HG03432 (cell line): ENCODE results near the gene GGA2.
A peak's percentile ranks its signal among the peaks of the same experiment; 100 is the strongest.
"Not testable (repeated sequence)": the region's sequence is repeated elsewhere in the genome, so short reads cannot be mapped to it uniquely, and the experiment has no call there.

Experiments used
- ATAC-seq: cut with Tn5 transposase; IDR thresholded peaks from one replicate; pipeline ENCODE4 v1.9.1; 2021; ENCODE audit warnings: mild to moderate bottlenecking, moderate library complexity; ENCODE audit not compliant: unreplicated experiment

GGA2 gene

GRCh38 chr16:23510164-23510914 lies at the start of gene GGA2:
GGA2 (minus strand) TSS chr16:23510494; CDS start chr16:23510411, 83 bp downstream.
- peak; percentile 88 for ATAC-seq

- ATAC-seq, result peak; percentile 11
Observed at GRCh38 chr16:23557779-23558702, 47.7 kb upstream of the GGA2 start.

- peak; percentile 92 for ATAC-seq
Observed at GRCh38 chr16:23556881-23557778, 46.8 kb upstream of the GGA2 start, which contains the start of the genes EARS2 and UBFD1. EARS2 (minus strand) TSS chr16:23557350; CDS start chr16:23557343, 7 bp downstream. UBFD1 (plus strand) TSS chr16:23557727; CDS start chr16:23557743, 16 bp downstream.

DNA sequence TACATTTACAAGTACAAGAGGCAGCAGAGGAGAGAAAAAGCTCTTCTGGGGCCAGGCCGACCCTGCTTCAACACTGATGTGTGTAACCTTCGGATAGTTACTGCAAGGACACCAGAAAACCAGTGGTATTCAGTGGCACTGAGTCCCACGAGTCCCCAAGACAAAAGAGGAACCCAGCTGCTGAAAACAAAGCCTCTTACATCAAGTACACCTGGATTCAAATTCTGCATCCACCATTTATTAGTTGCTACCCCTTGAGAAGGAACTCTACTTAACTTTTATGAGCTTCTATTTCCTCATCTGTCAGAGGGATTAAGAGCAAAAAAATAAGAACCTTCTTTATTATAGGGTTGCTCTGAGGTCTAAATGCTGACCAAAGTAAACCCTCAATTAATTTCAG lies 44.2 kb upstream of the GGA2 start:
- no peak for ATAC-seq

GRCh38 chr16:23552161-23552560 lies 41.9 kb upstream of the GGA2 start:
- ATAC-seq, result no peak

DNA sequence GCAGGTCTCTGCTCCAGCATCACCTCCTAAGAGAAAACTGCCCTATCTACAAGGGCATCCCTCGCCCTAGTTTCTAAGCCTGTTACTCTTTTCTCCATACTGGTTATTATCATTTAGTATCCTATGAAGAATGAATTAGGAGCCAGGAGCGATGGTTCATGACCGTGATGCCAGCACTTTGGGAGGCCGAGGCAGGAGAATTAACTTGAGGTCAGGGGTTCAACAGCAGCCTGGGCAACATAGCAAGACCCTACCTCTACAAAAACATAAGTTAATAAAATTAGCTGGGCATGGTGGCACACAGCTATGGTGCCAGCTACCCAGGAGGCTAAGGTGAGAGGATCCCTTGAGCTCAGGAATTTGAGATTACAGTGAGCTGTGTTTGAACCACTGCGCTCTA lies 39.6 kb upstream of the GGA2 start:
- ATAC-seq, result no peak

- ATAC-seq, result no peak
Observed at GRCh38 chr16:23544436-23544835, 34.1 kb upstream of the GGA2 start.

DNA sequence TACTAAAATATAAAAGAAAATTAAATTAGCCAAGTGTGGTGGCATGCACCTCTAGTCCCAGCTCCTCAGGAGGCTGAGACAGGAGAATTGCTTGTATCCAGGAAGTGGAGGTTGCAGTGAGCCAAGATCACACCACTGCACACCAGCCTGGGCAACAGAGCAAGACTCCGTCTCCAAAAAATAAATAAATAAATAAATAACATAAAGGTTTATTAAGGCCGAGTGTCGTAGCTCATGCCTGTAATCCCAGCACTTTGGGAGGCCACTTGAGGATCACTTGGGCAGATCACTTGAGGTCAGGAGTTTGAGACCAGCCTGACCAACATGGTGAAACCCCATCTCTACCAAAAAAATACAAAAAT lies 30.5 kb upstream of the GGA2 start:
- ATAC-seq, result not testable (repeated sequence)

- no peak for ATAC-seq
Observed at GRCh38 chr16:23539984-23540816, 29.9 kb upstream of the GGA2 start.

GRCh38 chr16:23538919-23539278 lies 28.6 kb upstream of the GGA2 start:
- no peak for ATAC-seq

DNA sequence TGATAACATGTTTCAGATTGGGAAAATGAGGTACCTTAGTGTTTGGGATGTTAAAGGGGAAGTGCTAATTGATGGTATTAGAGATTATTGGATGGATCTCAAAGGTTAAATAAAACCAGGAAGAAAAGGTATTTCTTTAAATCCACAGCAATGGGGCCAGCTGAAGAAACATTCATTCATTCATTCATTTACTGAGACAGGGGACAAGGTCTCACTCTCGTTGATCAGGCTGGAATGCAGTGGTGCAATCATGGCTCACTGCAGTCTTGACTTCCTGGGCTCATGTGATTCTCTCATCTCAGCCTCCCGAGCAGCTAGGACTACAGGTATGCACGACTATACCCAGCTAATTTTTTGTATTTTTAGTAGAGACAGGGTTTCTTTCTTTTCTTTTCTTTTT lies 27.1 kb upstream of the GGA2 start:
- ATAC-seq, result no peak

DNA sequence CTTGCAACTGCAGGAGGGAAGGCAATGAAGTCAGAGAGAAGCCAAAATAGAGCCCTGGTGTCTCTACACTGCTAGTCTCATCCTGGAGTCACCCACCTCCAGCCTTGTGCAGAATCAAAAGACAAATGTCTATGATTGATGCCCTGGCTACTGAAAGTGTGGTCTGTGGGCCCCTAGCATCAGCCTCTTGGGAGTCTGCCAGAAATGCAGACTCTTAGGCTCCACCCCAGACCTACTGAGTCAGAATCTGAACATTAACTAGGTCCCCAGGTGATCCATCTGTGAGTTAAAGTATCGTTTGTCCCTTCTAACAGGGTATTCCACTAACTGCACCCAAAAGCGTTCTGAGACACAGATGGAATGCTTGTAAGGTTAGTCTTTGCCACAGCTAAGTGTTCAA lies 25.6 kb upstream of the GGA2 start:
- no peak for ATAC-seq

GRCh38 chr16:23534868-23535860 lies 24.9 kb upstream of the GGA2 start:
- no peak for ATAC-seq

DNA sequence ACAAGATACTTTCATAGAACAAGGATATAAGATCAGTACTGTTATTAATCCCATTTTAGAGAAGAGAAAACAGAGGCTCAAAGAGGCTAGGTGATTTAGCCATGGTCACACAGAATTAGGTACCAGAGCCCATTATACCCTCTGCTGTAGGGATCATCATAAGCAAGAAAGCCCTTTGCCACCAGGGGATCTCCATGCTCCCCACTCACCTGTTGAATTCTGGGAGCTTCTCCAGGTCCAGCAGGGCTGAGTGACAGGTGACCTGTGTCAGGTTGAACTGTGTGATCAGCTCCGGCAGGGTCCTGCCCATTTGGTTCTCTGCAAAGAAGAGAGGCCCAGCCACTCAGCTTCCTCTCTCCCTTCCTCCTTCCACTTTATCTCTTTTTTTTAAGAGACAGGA lies 22.2 kb upstream of the GGA2 start:
- no peak for ATAC-seq

GRCh38 chr16:23530062-23530461 lies 19.8 kb upstream of the GGA2 start:
- ATAC-seq, result no peak

- ATAC-seq, result no peak
Observed at GRCh38 chr16:23528644-23529310, 18.5 kb upstream of the GGA2 start.

GRCh38 chr16:23527961-23528643 lies 17.8 kb upstream of the GGA2 start:
- ATAC-seq, result no peak

- ATAC-seq, result no peak
Observed at GRCh38 chr16:23524886-23525285, 14.6 kb upstream of the GGA2 start.
